Measurements from ENCODE around the gene ADISSP.

- TF ChIP-seq RARB (CRISPR knock-in tag; IDR thresholded peaks at IDR 0.05) (no peak), ISL1 (CRISPR knock-in tag; IDR thresholded peaks at IDR 0.05) (no peak), OSR1 (CRISPR knock-in tag; IDR thresholded peaks at IDR 0.05) (no peak), ZNF70 (CRISPR knock-in tag; IDR thresholded peaks at IDR 0.05) (no peak), POU6F1 (CRISPR knock-in tag; IDR thresholded peaks at IDR 0.05; ENCODE audit: borderline replicate concordance, low read depth) (no peak), GLIS3 (CRISPR knock-in tag; IDR thresholded peaks at IDR 0.05) (no peak), PPARA (CRISPR knock-in tag; IDR thresholded peaks at IDR 0.05; ENCODE audit: borderline replicate concordance) (no peak)
Observed at GRCh38 chr20:3723284-3723683, 44.3 kb downstream of the ADISSP start.
